ENCODE measurements around the gene FOXQ1.
"Not testable (repeated sequence)": the region's sequence is repeated elsewhere in the genome, so short reads cannot be mapped to it uniquely, and the experiment has no call there.

FOXQ1 gene

GRCh38 chr6:1291381-1291780 is 20.5 kb upstream of the FOXQ1 start:
- no peak for DNase-seq (ENCODE audit: low read depth in 2 of 2)

- no peak for DNase-seq (ENCODE audit: low read depth in 2 of 2)
Measured at GRCh38 chr6:1295420-1295819, 16.5 kb upstream of the FOXQ1 start.

- no peak for DNase-seq (ENCODE audit: low read depth in 2 of 2)
Measured at GRCh38 chr6:1296079-1296478, 15.8 kb upstream of the FOXQ1 start.

GRCh38 chr6:1296542-1296941 is 15.4 kb upstream of the FOXQ1 start:
- DNase-seq (ENCODE audit: low read depth in 2 of 2), result no peak

- DNase-seq (ENCODE audit: low read depth in 2 of 2), result no peak
Measured at GRCh38 chr6:1297746-1298145, 14.2 kb upstream of the FOXQ1 start.

- no peak for DNase-seq (ENCODE audit: low read depth in 2 of 2)
Measured at GRCh38 chr6:1298768-1299167, 13.1 kb upstream of the FOXQ1 start.

- DNase-seq (ENCODE audit: low read depth in 2 of 2), result no peak
Measured at GRCh38 chr6:1306133-1306532, 5.8 kb upstream of the FOXQ1 start.

- no peak for DNase-seq (ENCODE audit: low read depth in 2 of 2)
Measured at GRCh38 chr6:1309366-1309765, 2.5 kb upstream of the FOXQ1 start.

GRCh38 chr6:1310628-1311399 is 1.1 kb upstream of the FOXQ1 start:
- no peak for DNase-seq (ENCODE audit: low read depth in 2 of 2)

- DNase-seq (ENCODE audit: low read depth in 2 of 2), result no peak
Measured at GRCh38 chr6:1312203-1312472, 240 bp downstream of the FOXQ1 start.

GRCh38 chr6:1312473-1313367 is 822 bp downstream of the FOXQ1 start:
- DNase-seq (ENCODE audit: low read depth in 2 of 2), result no peak

- no peak for DNase-seq (ENCODE audit: low read depth in 2 of 2)
Measured at GRCh38 chr6:1313384-1313766, 1.5 kb downstream of the FOXQ1 start.

- no peak for DNase-seq (ENCODE audit: low read depth in 2 of 2)
Measured at GRCh38 chr6:1313767-1314503, 2.0 kb downstream of the FOXQ1 start.

- no peak for DNase-seq (ENCODE audit: low read depth in 2 of 2)
Measured at GRCh38 chr6:1314617-1315016, 2.7 kb downstream of the FOXQ1 start.

GRCh38 chr6:1315201-1315559 is 3.3 kb downstream of the FOXQ1 start:
- DNase-seq (ENCODE audit: low read depth in 2 of 2), result no peak

- DNase-seq (ENCODE audit: low read depth in 2 of 2), result no peak
Measured at GRCh38 chr6:1315560-1316386, 3.9 kb downstream of the FOXQ1 start.

- DNase-seq (ENCODE audit: low read depth in 2 of 2), result no peak
Measured at GRCh38 chr6:1316489-1316971, 4.6 kb downstream of the FOXQ1 start.

GRCh38 chr6:1317302-1317815 is 5.5 kb downstream of the FOXQ1 start:
- no peak for DNase-seq (ENCODE audit: low read depth in 2 of 2)

- no peak for DNase-seq (ENCODE audit: low read depth in 2 of 2)
Measured at GRCh38 chr6:1318036-1318435, 6.1 kb downstream of the FOXQ1 start.

GRCh38 chr6:1318584-1318983 is 6.7 kb downstream of the FOXQ1 start:
- DNase-seq (ENCODE audit: low read depth in 2 of 2), result not testable (repeated sequence)

- DNase-seq (ENCODE audit: low read depth in 2 of 2), result no peak
Measured at GRCh38 chr6:1321738-1322137, 9.8 kb downstream of the FOXQ1 start.

Data from stimulated activated CD4-positive, alpha-beta T cell treated with anti-CD3 and anti-CD28 coated beads, Interleukin-4, amount 100 ng/mL, for 48 hours (primary cell).